HCT116 (cell line): Measurements from ENCODE around the gene CHEK2. TPM values are rescaled to one million over a fixed set of nuclear protein-coding genes. Genes with fewer than 3 reads are reported as not detected.

Experiments used
- ATAC-seq: fragments of 200-7000 bp; cut with Tn5 transposase; 2 replicates; pipeline ENCODE4 v1.9.1; 2020; ENCODE audit warnings: mild to moderate bottlenecking, moderate library complexity
- BruUV-seq: library from RNA; stranded (reverse); fragments of 400-500 nt; replicated peaks from 2 replicates; lab custom pipeline; 2021; lab: Mats Ljungman, UMichigan
- CTCF ChIA-PET: fragments of 300-600 bp; sonication (Branson Sonifier 250); formaldehyde crosslinking; loops from one replicate; lab custom pipeline; 2021; ENCODE audit warnings: antibody characterized with exemption; lab: Charles Lee
- POLR2A ChIA-PET: fragments of 300-600, 350-600 bp; sonication (Branson Sonifier 250); formaldehyde crosslinking; loops from one replicate; lab custom pipeline; 2021; ENCODE audit warnings: antibody characterized with exemption; lab: Charles Lee
- RAD21 ChIA-PET, 2 experiments: fragments of 300-600 bp; sonication (Branson Sonifier 250); formaldehyde crosslinking; loops; one replicate each; lab custom pipeline; 2023; ENCODE audit warnings: low total read pairs in 2 of 2; ENCODE audit not compliant: uncharacterized antibody in 2 of 2, unreplicated experiment in 2 of 2, low non-redundant PET in 1 of 2; lab: Charles Lee
- DNase-seq: peaks from one replicate; pipeline ENCODE4 v3.0.0-alpha.2; 2010; ENCODE audit warnings: low read depth, low spot score
- H2AFZ ChIP-seq: fragments of 200-600 bp; shearing (Covaris generic), sonication (generic); 2 replicates; pipeline ENCODE4 v1.6.1; 2017; ENCODE audit warnings: low read depth, mixed run types, mixed read lengths, antibody characterized with exemption, low read length; ENCODE audit not compliant: poor library complexity, severe bottlenecking
- H3K27ac ChIP-seq: 2 replicates; pipeline ENCODE4 v1.5.1; 2012; ENCODE audit warnings: low read depth, low read length
- H3K27me3 ChIP-seq: fragments of 200-600 bp; sonication (generic); 2 replicates; pipeline ENCODE4 v1.6.1; 2016; ENCODE audit warnings: mixed run types, low read length, mixed read lengths; ENCODE audit not compliant: insufficient read depth
- H3K36me3 ChIP-seq, 2 experiments: fragments of 200-500 bp in 1 of 2; fragments of 200-600 bp in 1 of 2; sonication (Bioruptor generic) in 1 of 2; sonication (generic) in 1 of 2; 2 replicates each; pipeline versions ENCODE4 v1.5.1 to v1.6.1; 2014 to 2016; ENCODE audit warnings: low read length in 2 of 2, inconsistent platforms in 1 of 2, mixed read lengths in 1 of 2, mixed run types in 1 of 2; ENCODE audit not compliant: insufficient read depth in 2 of 2, control insufficient read depth in 1 of 2
- H3K4me1 ChIP-seq, 2 experiments: fragments of 200-600 bp in 1 of 2; sonication (generic) in 1 of 2; 2 replicates each; pipeline versions ENCODE4 v1.5.1 to v1.6.1; 2012 to 2017; ENCODE audit warnings: low read length in 2 of 2, inconsistent platforms in 1 of 2, mild to moderate bottlenecking in 1 of 2, mixed read lengths in 1 of 2, mixed run types in 1 of 2, moderate library complexity in 1 of 2; ENCODE audit not compliant: insufficient read depth in 2 of 2, control insufficient read depth in 1 of 2
- H3K4me2 ChIP-seq: fragments of 200-600 bp; sonication (generic); 2 replicates; pipeline ENCODE4 v1.6.1; 2017; ENCODE audit warnings: mixed run types, low read length, mixed read lengths
- H3K4me3 ChIP-seq, 2 experiments: fragments of 200-600 bp in 1 of 2; sonication (generic) in 1 of 2; replicated peaks in 1 of 2; 2 replicates each; pipeline ENCODE4 v1.5.1; 2011 to 2016; ENCODE audit warnings: low read length in 2 of 2, control low read depth in 1 of 2, low read depth in 1 of 2, mild to moderate bottlenecking in 1 of 2, mixed read lengths in 1 of 2, mixed run types in 1 of 2
- H3K79me2 ChIP-seq: fragments of 200-600 bp; sonication (generic); 2 replicates; pipeline ENCODE4 v1.6.1; 2017; ENCODE audit warnings: mild to moderate bottlenecking, mixed run types, low read length, moderate library complexity, mixed read lengths; ENCODE audit not compliant: insufficient read depth
- H3K9ac ChIP-seq: fragments of 200-600 bp; sonication (generic); 2 replicates; pipeline ENCODE4 v1.6.1; 2016; ENCODE audit warnings: low read length, mixed read lengths
- H3K9me2 ChIP-seq: fragments of 200-600 bp; sonication (generic), shearing (Covaris generic); 2 replicates; pipeline ENCODE4 v1.6.1; 2017; ENCODE audit warnings: mixed run types, mild to moderate bottlenecking, moderate library complexity; ENCODE audit not compliant: insufficient read depth
- H3K9me3 ChIP-seq, 2 experiments: fragments of 200-500 bp in 1 of 2; fragments of 200-600 bp in 1 of 2; sonication (Bioruptor generic) in 1 of 2; sonication (generic) in 1 of 2; 2 replicates each; pipeline ENCODE4 v1.6.1; 2014 to 2017; ENCODE audit warnings: low read length in 2 of 2, mixed read lengths in 2 of 2, inconsistent platforms in 1 of 2, low read depth in 1 of 2, mild to moderate bottlenecking in 1 of 2, mixed run types in 1 of 2, moderate library complexity in 1 of 2; ENCODE audit not compliant: control insufficient read depth in 1 of 2, insufficient read depth in 1 of 2
- H4K20me1 ChIP-seq: fragments of 200-600 bp; sonication (generic), shearing (Covaris generic); 2 replicates; pipeline ENCODE4 v1.6.1; 2017; ENCODE audit warnings: mixed run types, mild to moderate bottlenecking, moderate library complexity; ENCODE audit not compliant: insufficient read depth
- ATF3 ChIP-seq: IDR thresholded peaks from 2 replicates; pipeline ENCODE4 v1.6.1; 2012
- EGR1 ChIP-seq: IDR thresholded peaks from 2 replicates; pipeline ENCODE4 v1.6.1; 2012; ENCODE audit warnings: low read depth
- ELF1 ChIP-seq: IDR thresholded peaks from 2 replicates; pipeline ENCODE4 v1.6.1; 2012; ENCODE audit warnings: low read depth, borderline replicate concordance
- FOSL1 ChIP-seq: IDR thresholded peaks from 2 replicates; pipeline ENCODE4 v1.6.1; 2012; ENCODE audit warnings: low read depth
- JUND ChIP-seq: IDR thresholded peaks from 2 replicates; pipeline ENCODE4 v1.6.1; 2012
- POLR2A ChIP-seq: IDR thresholded peaks from 2 replicates; pipeline ENCODE4 v1.7.0; 2011; ENCODE audit warnings: borderline replicate concordance; ENCODE audit not compliant: insufficient read depth, insufficient read length; ENCODE audit errors: extremely low read depth
- RAD21 ChIP-seq: IDR thresholded peaks from 2 replicates; pipeline ENCODE4 v1.6.1; 2012; ENCODE audit warnings: low read depth, mild to moderate bottlenecking
- REST ChIP-seq: IDR thresholded peaks from 2 replicates; pipeline ENCODE4 v1.6.1; 2012; ENCODE audit warnings: low read depth
- SIN3A ChIP-seq: IDR thresholded peaks from 2 replicates; pipeline ENCODE4 v1.6.1; 2012; ENCODE audit warnings: low read depth
- SRF ChIP-seq: IDR thresholded peaks from 2 replicates; pipeline ENCODE4 v1.6.1; 2012; ENCODE audit warnings: low read depth
- TCF7L2 ChIP-seq: IDR thresholded peaks from 2 replicates; pipeline ENCODE4 v1.7.0; 2011; ENCODE audit warnings: borderline replicate concordance, inconsistent platforms; ENCODE audit not compliant: insufficient read depth, insufficient read length; ENCODE audit errors: extremely low read depth
- YY1 ChIP-seq: IDR thresholded peaks from 2 replicates; pipeline ENCODE4 v1.6.1; 2011; ENCODE audit warnings: low read length, low read depth, moderate library complexity, mild to moderate bottlenecking; ENCODE audit not compliant: insufficient replicate concordance; ENCODE audit errors: extremely low read depth
- ZFX ChIP-seq: fragments of 450-650 bp; IDR thresholded peaks from 2 replicates; pipeline ENCODE4 v1.6.1; 2017
- ZNF274 ChIP-seq: fragments of 200-500 bp; sonication (Bioruptor generic); IDR thresholded peaks from 2 replicates; pipeline ENCODE4 v1.6.1; 2014; ENCODE audit warnings: mild to moderate bottlenecking, low read depth, low read length, inconsistent platforms
- intact Hi-C: fragments of 100-400 bp; cut with micrococcal nuclease; formaldehyde crosslinking; loops from 2 replicates; pipeline ENCODE4 v1.10.0; 2022
- total RNA-seq: library from RNA; stranded (reverse); gene quantifications from one replicate; pipeline ENCODE4 v1.2.1, GENCODE V29; 2021; ENCODE audit not compliant: unreplicated experiment
- TF ChIP-seq, protein P1 (sequence below): IDR thresholded peaks from 2 replicates; pipeline ENCODE4 v1.6.1; 2011; ENCODE audit warnings: mild to moderate bottlenecking, low read length, moderate library complexity; ENCODE audit not compliant: insufficient replicate concordance; ENCODE audit errors: extremely low read depth
- TF ChIP-seq, protein P2 (sequence below), 3 experiments: fragments of 200-600 bp in 1 of 3; sonication (generic) in 1 of 3; IDR thresholded peaks in 2 of 3; conservative IDR thresholded peaks in 1 of 3; 2 replicates each; pipeline ENCODE4 v1.5.1; 2012 to 2017; ENCODE audit warnings: low read depth in 2 of 3, low read length in 2 of 3, antibody characterized with exemption in 1 of 3, borderline replicate concordance in 1 of 3, control low read depth in 1 of 3, mild to moderate bottlenecking in 1 of 3, mixed read lengths in 1 of 3, mixed run types in 1 of 3, moderate library complexity in 1 of 3; ENCODE audit not compliant: insufficient read depth in 1 of 3

The CHEK2 gene
- total RNA-seq, 1 experiment from 2014 or later = 47.1 TPM

DNA sequence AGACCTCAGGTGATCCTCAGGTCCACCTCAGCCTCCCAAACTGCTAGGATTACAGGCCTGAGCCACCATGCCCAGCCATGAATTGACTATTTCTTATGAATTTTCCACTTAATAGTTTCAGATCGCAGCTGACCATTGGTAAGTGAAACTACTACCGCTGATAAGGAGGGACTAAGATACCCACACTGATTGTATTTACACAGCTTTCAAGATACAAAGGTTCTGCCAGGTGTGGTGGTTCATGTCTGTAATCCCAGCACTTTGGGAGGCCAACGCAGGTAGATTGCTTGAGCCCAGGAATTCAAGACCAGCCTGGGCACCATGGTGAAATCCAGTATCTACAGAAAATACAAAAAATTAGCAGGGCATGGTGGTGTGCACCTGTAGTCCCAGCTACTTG lies 3.9 kb downstream of the CHEK2 start:
- no peak overlapping the region for H3K27ac ChIP-seq
- ChIA-PET POLR2A (no interaction called here), RAD21 (no interaction called here), CTCF (no interaction called here)
- intact Hi-C loops = no loop called here
- H3K9me2 ChIP-seq = no peaks in the 10 kb centered on the region
- no peak overlapping the region for H3K9ac ChIP-seq
- H3K4me1 ChIP-seq = peaks cover 6 to 24% of the 10 kb centered on the region in 2 experiments; a peak in 3 of 4 replicates
- DNase-seq (no peak), ATAC-seq (no peak)
- H3K4me2 ChIP-seq = no peak overlapping the region
- no peaks in the 10 kb centered on the region for H4K20me1 ChIP-seq
- peaks cover 80% of the 10 kb centered on the region for H3K79me2 ChIP-seq
- TF ChIP-seq EGR1 (no peak), FOSL1 (no peak), POLR2A (no peak), SIN3A (no peak), SRF (no peak), JUND (no peak), RAD21 (no peak), ZFX (no peak), ELF1 (no peak), REST (no peak), YY1 (no peak), TCF7L2 (no peak), ZNF274 (no peak), ATF3 (no peak)
- TF ChIP-seq, protein P1, sequence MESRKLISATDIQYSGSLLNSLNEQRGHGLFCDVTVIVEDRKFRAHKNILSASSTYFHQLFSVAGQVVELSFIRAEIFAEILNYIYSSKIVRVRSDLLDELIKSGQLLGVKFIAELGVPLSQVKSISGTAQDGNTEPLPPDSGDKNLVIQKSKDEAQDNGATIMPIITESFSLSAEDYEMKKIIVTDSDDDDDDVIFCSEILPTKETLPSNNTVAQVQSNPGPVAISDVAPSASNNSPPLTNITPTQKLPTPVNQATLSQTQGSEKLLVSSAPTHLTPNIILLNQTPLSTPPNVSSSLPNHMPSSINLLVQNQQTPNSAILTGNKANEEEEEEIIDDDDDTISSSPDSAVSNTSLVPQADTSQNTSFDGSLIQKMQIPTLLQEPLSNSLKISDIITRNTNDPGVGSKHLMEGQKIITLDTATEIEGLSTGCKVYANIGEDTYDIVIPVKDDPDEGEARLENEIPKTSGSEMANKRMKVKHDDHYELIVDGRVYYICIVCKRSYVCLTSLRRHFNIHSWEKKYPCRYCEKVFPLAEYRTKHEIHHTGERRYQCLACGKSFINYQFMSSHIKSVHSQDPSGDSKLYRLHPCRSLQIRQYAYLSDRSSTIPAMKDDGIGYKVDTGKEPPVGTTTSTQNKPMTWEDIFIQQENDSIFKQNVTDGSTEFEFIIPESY = no peak
- TF ChIP-seq, protein P2, sequence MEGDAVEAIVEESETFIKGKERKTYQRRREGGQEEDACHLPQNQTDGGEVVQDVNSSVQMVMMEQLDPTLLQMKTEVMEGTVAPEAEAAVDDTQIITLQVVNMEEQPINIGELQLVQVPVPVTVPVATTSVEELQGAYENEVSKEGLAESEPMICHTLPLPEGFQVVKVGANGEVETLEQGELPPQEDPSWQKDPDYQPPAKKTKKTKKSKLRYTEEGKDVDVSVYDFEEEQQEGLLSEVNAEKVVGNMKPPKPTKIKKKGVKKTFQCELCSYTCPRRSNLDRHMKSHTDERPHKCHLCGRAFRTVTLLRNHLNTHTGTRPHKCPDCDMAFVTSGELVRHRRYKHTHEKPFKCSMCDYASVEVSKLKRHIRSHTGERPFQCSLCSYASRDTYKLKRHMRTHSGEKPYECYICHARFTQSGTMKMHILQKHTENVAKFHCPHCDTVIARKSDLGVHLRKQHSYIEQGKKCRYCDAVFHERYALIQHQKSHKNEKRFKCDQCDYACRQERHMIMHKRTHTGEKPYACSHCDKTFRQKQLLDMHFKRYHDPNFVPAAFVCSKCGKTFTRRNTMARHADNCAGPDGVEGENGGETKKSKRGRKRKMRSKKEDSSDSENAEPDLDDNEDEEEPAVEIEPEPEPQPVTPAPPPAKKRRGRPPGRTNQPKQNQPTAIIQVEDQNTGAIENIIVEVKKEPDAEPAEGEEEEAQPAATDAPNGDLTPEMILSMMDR (IDR thresholded peaks at IDR 0.05 in 2 of 3, conservative IDR thresholded peaks at IDR 0.05 in 1 of 3; ENCODE audit: borderline replicate concordance in 1 of 3, insufficient read depth in 1 of 3, low read depth in 2 of 3, low read length in 2 of 3) = no peak
- H3K36me3 ChIP-seq = peaks cover 6 to 20% of the 10 kb centered on the region in 2 experiments; a peak in 3 of 4 replicates
- H3K9me3 ChIP-seq = no peaks in the 10 kb centered on the region
- no peak overlapping the region for H3K4me3 ChIP-seq
- no peaks in the 10 kb centered on the region for H3K27me3 ChIP-seq
- no TSS peak for BruUV-seq
- H2AFZ ChIP-seq = no peak overlapping the region
